Progenitor cell of endocrine pancreas (in vitro differentiated cells): ENCODE results near the gene FSTL4. TPM values are rescaled to one million over a fixed set of nuclear protein-coding genes. Genes with fewer than 3 reads are reported as not detected.

Source experiments
- DNase-seq: peaks from one replicate; pipeline ENCODE4 v3.0.0; 2021; ENCODE audit warnings: low spot score; ENCODE audit not compliant: unreplicated experiment
- H3K27ac Mint-ChIP-seq: 2 replicates; pipeline ENCODE4 v1.8.0; 2021; ENCODE audit warnings: mild to moderate bottlenecking, moderate library complexity, mixed read lengths
- H3K27me3 Mint-ChIP-seq: 2 replicates; pipeline ENCODE4 v1.8.0; 2021; ENCODE audit warnings: mixed read lengths
- H3K36me3 Mint-ChIP-seq: 2 replicates; pipeline ENCODE4 v1.8.0; 2022; ENCODE audit warnings: mixed read lengths; ENCODE audit not compliant: insufficient read depth
- H3K4me1 Mint-ChIP-seq: 2 replicates; pipeline ENCODE4 v1.8.0; 2021; ENCODE audit warnings: low read depth, mixed read lengths
- H3K4me3 Mint-ChIP-seq: 2 replicates; pipeline ENCODE4 v1.8.0; 2021; ENCODE audit warnings: low read depth, mild to moderate bottlenecking, moderate library complexity, mixed read lengths
- H3K9me3 Mint-ChIP-seq: 2 replicates; pipeline ENCODE4 v1.8.0; 2021; ENCODE audit warnings: low read depth, mixed read lengths
- total RNA-seq: library from RNA; stranded (reverse); gene quantifications from 2 replicates; pipeline ENCODE4 v1.2.1, GENCODE V29; 2021
- TF ChIP-seq, protein P1 (sequence below): fragments of 200-600 bp; sonication (generic); IDR thresholded peaks from one replicate; pipeline ENCODE4 v1.5.0; 2021; ENCODE audit warnings: antibody characterized with exemption, mild to moderate bottlenecking; ENCODE audit not compliant: unreplicated experiment

FSTL4 gene
- total RNA-seq, 1 donor from 2014 or later = 2.4 TPM

- Mint-ChIP-seq H3K9me3 (no peaks in the 10 kb centered on the region), H3K27ac (no peak overlapping the region), H3K4me1 (no peaks in the 10 kb centered on the region), H3K27me3 (peaks cover 2% of the 10 kb centered on the region), H3K4me3 (no peak overlapping the region), H3K36me3 (no peaks in the 10 kb centered on the region)
- TF ChIP-seq, protein P1, sequence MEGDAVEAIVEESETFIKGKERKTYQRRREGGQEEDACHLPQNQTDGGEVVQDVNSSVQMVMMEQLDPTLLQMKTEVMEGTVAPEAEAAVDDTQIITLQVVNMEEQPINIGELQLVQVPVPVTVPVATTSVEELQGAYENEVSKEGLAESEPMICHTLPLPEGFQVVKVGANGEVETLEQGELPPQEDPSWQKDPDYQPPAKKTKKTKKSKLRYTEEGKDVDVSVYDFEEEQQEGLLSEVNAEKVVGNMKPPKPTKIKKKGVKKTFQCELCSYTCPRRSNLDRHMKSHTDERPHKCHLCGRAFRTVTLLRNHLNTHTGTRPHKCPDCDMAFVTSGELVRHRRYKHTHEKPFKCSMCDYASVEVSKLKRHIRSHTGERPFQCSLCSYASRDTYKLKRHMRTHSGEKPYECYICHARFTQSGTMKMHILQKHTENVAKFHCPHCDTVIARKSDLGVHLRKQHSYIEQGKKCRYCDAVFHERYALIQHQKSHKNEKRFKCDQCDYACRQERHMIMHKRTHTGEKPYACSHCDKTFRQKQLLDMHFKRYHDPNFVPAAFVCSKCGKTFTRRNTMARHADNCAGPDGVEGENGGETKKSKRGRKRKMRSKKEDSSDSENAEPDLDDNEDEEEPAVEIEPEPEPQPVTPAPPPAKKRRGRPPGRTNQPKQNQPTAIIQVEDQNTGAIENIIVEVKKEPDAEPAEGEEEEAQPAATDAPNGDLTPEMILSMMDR = no peak
- DNase-seq = no peak
Observed at GRCh38 chr5:133303298-133303697, 309.0 kb downstream of the FSTL4 start.

- Mint-ChIP-seq H3K9me3 (no peaks in the 10 kb centered on the region), H3K4me3 (no peak overlapping the region)
Observed at GRCh38 chr5:133299728-133300127, 312.6 kb downstream of the FSTL4 start.

GRCh38 chr5:133299021-133299420 is 313.3 kb downstream of the FSTL4 start:
- H3K36me3 Mint-ChIP-seq = no peaks in the 10 kb centered on the region

More at GRCh38 chr5:133299728-133300127, 312.6 kb downstream of the FSTL4 start:
- TF ChIP-seq, protein P1 = no peak
- DNase-seq = no peak
- no peaks in the 10 kb centered on the region for H3K4me1 Mint-ChIP-seq
- H3K27ac Mint-ChIP-seq = no peak overlapping the region
- no peaks in the 10 kb centered on the region for H3K27me3 Mint-ChIP-seq
- no peaks in the 10 kb centered on the region for H3K36me3 Mint-ChIP-seq

DNA sequence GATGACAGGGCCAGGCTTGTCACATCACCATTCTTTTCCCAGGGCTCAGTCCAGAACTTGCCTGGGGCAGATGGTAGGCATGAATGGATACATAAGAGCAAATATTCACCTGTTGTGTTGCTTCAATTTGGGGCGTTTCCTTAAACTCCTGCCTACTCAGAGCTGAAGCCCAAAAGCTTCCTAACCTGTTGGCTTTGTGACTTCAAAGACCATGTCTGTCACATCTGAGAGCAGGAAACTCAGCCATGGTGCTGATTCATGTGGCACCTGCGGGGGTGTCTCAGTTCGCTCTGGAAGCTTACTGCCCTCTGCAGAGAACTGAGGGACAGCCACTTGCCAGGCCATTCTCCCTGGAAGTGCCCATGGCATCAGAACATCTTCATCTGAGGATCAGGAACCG is 313.9 kb downstream of the FSTL4 start:
- H3K27ac Mint-ChIP-seq = no peak overlapping the region
- H3K4me3 Mint-ChIP-seq = no peak overlapping the region
- no peaks in the 10 kb centered on the region for H3K27me3 Mint-ChIP-seq
- no peaks in the 10 kb centered on the region for H3K4me1 Mint-ChIP-seq
- H3K36me3 Mint-ChIP-seq = no peaks in the 10 kb centered on the region
- TF ChIP-seq, protein P1 = no peak
- no peaks in the 10 kb centered on the region for H3K9me3 Mint-ChIP-seq
- no peak for DNase-seq

More at GRCh38 chr5:133299021-133299420, 313.3 kb downstream of the FSTL4 start:
- H3K9me3 Mint-ChIP-seq = no peaks in the 10 kb centered on the region
- H3K27me3 Mint-ChIP-seq = no peaks in the 10 kb centered on the region
- TF ChIP-seq, protein P1 = no peak
- H3K4me1 Mint-ChIP-seq = no peaks in the 10 kb centered on the region
- DNase-seq = no peak
- no peak overlapping the region for H3K27ac Mint-ChIP-seq
- H3K4me3 Mint-ChIP-seq = no peak overlapping the region

DNA sequence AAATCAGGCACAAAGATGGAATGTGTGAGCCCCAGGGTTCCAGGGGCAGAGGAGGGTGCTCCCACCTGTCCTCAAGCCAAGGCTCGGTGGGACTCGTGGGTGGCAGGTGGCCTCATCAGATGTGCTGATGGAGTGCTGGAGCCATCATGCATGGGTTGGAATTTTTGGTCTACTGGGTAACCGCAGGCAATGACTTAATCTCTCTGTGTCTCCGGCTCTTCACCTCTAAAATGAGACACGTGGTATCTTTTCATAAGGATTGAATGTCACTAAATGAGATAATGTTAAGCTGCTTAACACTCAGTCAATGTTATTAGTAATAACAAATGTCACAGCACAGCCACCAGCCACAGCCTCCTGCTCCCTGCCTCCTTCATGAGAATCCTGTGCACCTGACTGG is 315.0 kb downstream of the FSTL4 start:
- TF ChIP-seq, protein P1 = no peak
- no peak overlapping the region for H3K4me3 Mint-ChIP-seq
- no peaks in the 10 kb centered on the region for H3K27me3 Mint-ChIP-seq
- DNase-seq = no peak
- H3K4me1 Mint-ChIP-seq = no peaks in the 10 kb centered on the region
- H3K9me3 Mint-ChIP-seq = no peaks in the 10 kb centered on the region
- no peaks in the 10 kb centered on the region for H3K36me3 Mint-ChIP-seq
- H3K27ac Mint-ChIP-seq = no peak overlapping the region
